WTC11 (cell line): Measurements from ENCODE around the gene GPC6. TPM values are rescaled to one million over a fixed set of nuclear protein-coding genes. Genes with fewer than 3 reads are reported as not detected.

ENCODE experiments used
- ATAC-seq: fragments of 200-7000 bp; cut with Tn5 transposase; 2 replicates; pipeline ENCODE4 v1.10.0; 2021; ENCODE audit warnings: mild to moderate bottlenecking, moderate library complexity
- CTCF ChIA-PET: fragments of 300-600 bp; sonication (Branson Sonifier 250); formaldehyde crosslinking; loops from one replicate; lab custom pipeline; 2021; ENCODE audit warnings: antibody characterized with exemption; lab: Charles Lee
- POLR2A ChIA-PET: fragments of 350-600 bp; sonication (Branson Sonifier 250); formaldehyde crosslinking; loops from one replicate; lab custom pipeline; 2021; ENCODE audit warnings: antibody characterized with exemption; lab: Charles Lee
- DNase-seq: peaks from one replicate; pipeline ENCODE4 v3.0.0; 2021; ENCODE audit warnings: low spot score
- H3K27ac Mint-ChIP-seq: 2 replicates; pipeline ENCODE4 v1.8.0; 2021; ENCODE audit warnings: mixed read lengths
- H3K27me3 Mint-ChIP-seq: 2 replicates; pipeline ENCODE4 v1.8.0; 2021; ENCODE audit warnings: low read depth, mild to moderate bottlenecking, moderate library complexity, mixed read lengths
- H3K36me3 Mint-ChIP-seq: 2 replicates; pipeline ENCODE4 v1.8.0; 2021; ENCODE audit warnings: mixed read lengths
- H3K4me1 Mint-ChIP-seq: 2 replicates; pipeline ENCODE4 v1.8.0; 2022; ENCODE audit warnings: mixed read lengths
- H3K4me3 Mint-ChIP-seq: 2 replicates; pipeline ENCODE4 v1.8.0; 2021; ENCODE audit warnings: mild to moderate bottlenecking, moderate library complexity, mixed read lengths
- H3K9me3 Mint-ChIP-seq: 2 replicates; pipeline ENCODE4 v1.8.0; 2021; ENCODE audit warnings: mixed read lengths
- CDX4 ChIP-seq: fragments of 250-450 bp; sonication (Bioruptor Pico); IDR thresholded peaks from 2 replicates; pipeline ENCODE4 v1.9.0; 2021; ENCODE audit warnings: moderate library complexity, mild to moderate bottlenecking, inconsistent platforms, borderline replicate concordance
- CREB1 ChIP-seq: sonication (generic); formaldehyde crosslinking; IDR thresholded peaks from 2 replicates; pipeline ENCODE4 v1.8.0; 2023; ENCODE audit warnings: mild to moderate bottlenecking, missing genetic modification reagents
- ETV6 ChIP-seq: sonication (generic); formaldehyde crosslinking; IDR thresholded peaks from 2 replicates; pipeline ENCODE4 v1.8.1; 2022; ENCODE audit warnings: mild to moderate bottlenecking, missing genetic modification reagents
- FOXJ3 ChIP-seq: sonication (generic); formaldehyde crosslinking; IDR thresholded peaks from 2 replicates; pipeline ENCODE4 v1.9.0; 2021; ENCODE audit warnings: missing genetic modification reagents, mild to moderate bottlenecking, borderline replicate concordance
- FOXP1 ChIP-seq: sonication (generic); formaldehyde crosslinking; IDR thresholded peaks from 2 replicates; pipeline ENCODE4 v1.8.0; 2022; ENCODE audit warnings: missing genetic modification reagents, mild to moderate bottlenecking, moderate library complexity, borderline replicate concordance
- HMGA2 ChIP-seq: fragments of 250-450 bp; sonication (Bioruptor Pico); IDR thresholded peaks from 2 replicates; pipeline ENCODE4 v1.4.0; 2021; ENCODE audit warnings: mild to moderate bottlenecking, moderate library complexity
- JAZF1 ChIP-seq: fragments of 250-450 bp; sonication (Bioruptor Pico); IDR thresholded peaks from 2 replicates; pipeline ENCODE4 v1.9.0; 2021; ENCODE audit warnings: moderate library complexity, mild to moderate bottlenecking, inconsistent platforms
- MXD4 ChIP-seq: fragments of 250-450 bp; sonication (Bioruptor Pico); IDR thresholded peaks from 2 replicates; pipeline ENCODE4 v1.8.0; 2021; ENCODE audit warnings: mild to moderate bottlenecking, moderate library complexity, borderline replicate concordance
- MYBL2 ChIP-seq: sonication (generic); formaldehyde crosslinking; IDR thresholded peaks from 2 replicates; pipeline ENCODE4 v1.8.1; 2023; ENCODE audit warnings: mild to moderate bottlenecking, moderate library complexity, missing genetic modification reagents
- TEAD1 ChIP-seq: sonication (generic); formaldehyde crosslinking; IDR thresholded peaks from 2 replicates; pipeline ENCODE4 v1.8.0; 2022; ENCODE audit warnings: mild to moderate bottlenecking, missing genetic modification reagents
- ZBTB21 ChIP-seq: sonication (generic); formaldehyde crosslinking; IDR thresholded peaks from 2 replicates; pipeline ENCODE4 v1.8.1; 2023; ENCODE audit warnings: mild to moderate bottlenecking, missing genetic modification reagents, borderline replicate concordance
- ZMAT4 ChIP-seq: fragments of 250-450 bp; sonication (Bioruptor Pico); IDR thresholded peaks from 2 replicates; pipeline ENCODE4 v1.9.0; 2021; ENCODE audit warnings: mild to moderate bottlenecking
- ZNF281 ChIP-seq: sonication (generic); formaldehyde crosslinking; IDR thresholded peaks from 2 replicates; pipeline ENCODE4 v1.8.0; 2023; ENCODE audit warnings: mild to moderate bottlenecking, missing genetic modification reagents
- ZNF396 ChIP-seq: fragments of 250-450 bp; sonication (Bioruptor Pico); IDR thresholded peaks from 2 replicates; pipeline ENCODE4 v1.8.0; 2021; ENCODE audit warnings: mild to moderate bottlenecking, moderate library complexity, borderline replicate concordance
- ZNF425 ChIP-seq: fragments of 250-450 bp; sonication (Bioruptor Pico); conservative IDR thresholded peaks from 2 replicates; pipeline ENCODE4 v1.9.0; 2021; ENCODE audit warnings: mild to moderate bottlenecking
- total RNA-seq: library from RNA; stranded (reverse); gene quantifications from 3 replicates; pipeline ENCODE4 v1.2.3, GENCODE V29; 2021
- TF ChIP-seq, protein P1 (sequence below): sonication (generic); formaldehyde crosslinking; IDR thresholded peaks from 2 replicates; pipeline ENCODE4 v1.8.1; 2022; ENCODE audit warnings: low read depth, mild to moderate bottlenecking, moderate library complexity, missing genetic modification reagents, borderline replicate concordance
- TF ChIP-seq, protein P2 (sequence below): sonication (generic); formaldehyde crosslinking; IDR thresholded peaks from 2 replicates; pipeline ENCODE4 v1.8.0; 2022; ENCODE audit warnings: missing genetic modification reagents
- TF ChIP-seq, protein P3 (sequence below): fragments of 250-450 bp; sonication (Bioruptor Pico); IDR thresholded peaks from 2 replicates; pipeline ENCODE4 v2.1.2; 2022; ENCODE audit warnings: mild to moderate bottlenecking, moderate library complexity

Gene GPC6
- total RNA-seq, 1 experiment from 2014 or later = 19.5 TPM

DNA sequence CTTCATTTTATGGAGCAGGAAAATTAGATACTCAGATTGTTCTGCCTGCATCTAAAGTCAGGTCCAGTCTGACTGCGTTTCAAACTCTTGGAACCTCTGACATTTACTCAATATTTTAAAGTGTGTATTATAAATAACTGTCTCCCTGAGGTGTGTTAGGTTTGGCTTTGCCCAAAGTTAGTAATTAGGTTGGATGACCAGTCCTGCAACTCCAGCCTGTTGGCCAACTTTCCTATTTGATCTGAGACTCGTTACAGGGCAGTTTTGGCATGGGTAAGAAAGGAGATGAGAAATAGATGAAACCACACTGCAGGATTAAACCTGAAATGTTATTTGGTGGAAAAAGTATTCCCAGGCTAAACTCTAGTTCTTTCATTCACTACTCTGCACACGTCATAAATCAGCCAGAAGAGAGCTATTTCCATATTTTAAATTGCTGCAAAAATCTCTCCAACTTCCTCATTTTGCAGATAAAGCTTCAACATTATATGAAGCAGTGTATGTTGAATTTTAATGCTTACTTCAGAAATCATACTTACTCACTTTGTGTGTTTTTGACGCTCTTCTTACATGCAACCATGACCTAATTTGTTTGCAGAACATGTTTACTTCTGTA lies 895.8 kb downstream of the GPC6 start (continued):
- TF ChIP-seq, protein P1, sequence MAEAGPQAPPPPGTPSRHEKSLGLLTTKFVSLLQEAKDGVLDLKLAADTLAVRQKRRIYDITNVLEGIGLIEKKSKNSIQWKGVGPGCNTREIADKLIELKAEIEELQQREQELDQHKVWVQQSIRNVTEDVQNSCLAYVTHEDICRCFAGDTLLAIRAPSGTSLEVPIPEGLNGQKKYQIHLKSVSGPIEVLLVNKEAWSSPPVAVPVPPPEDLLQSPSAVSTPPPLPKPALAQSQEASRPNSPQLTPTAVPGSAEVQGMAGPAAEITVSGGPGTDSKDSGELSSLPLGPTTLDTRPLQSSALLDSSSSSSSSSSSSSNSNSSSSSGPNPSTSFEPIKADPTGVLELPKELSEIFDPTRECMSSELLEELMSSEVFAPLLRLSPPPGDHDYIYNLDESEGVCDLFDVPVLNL (CRISPR knock-in tag) = no peak
- TF ChIP-seq, protein P2, sequence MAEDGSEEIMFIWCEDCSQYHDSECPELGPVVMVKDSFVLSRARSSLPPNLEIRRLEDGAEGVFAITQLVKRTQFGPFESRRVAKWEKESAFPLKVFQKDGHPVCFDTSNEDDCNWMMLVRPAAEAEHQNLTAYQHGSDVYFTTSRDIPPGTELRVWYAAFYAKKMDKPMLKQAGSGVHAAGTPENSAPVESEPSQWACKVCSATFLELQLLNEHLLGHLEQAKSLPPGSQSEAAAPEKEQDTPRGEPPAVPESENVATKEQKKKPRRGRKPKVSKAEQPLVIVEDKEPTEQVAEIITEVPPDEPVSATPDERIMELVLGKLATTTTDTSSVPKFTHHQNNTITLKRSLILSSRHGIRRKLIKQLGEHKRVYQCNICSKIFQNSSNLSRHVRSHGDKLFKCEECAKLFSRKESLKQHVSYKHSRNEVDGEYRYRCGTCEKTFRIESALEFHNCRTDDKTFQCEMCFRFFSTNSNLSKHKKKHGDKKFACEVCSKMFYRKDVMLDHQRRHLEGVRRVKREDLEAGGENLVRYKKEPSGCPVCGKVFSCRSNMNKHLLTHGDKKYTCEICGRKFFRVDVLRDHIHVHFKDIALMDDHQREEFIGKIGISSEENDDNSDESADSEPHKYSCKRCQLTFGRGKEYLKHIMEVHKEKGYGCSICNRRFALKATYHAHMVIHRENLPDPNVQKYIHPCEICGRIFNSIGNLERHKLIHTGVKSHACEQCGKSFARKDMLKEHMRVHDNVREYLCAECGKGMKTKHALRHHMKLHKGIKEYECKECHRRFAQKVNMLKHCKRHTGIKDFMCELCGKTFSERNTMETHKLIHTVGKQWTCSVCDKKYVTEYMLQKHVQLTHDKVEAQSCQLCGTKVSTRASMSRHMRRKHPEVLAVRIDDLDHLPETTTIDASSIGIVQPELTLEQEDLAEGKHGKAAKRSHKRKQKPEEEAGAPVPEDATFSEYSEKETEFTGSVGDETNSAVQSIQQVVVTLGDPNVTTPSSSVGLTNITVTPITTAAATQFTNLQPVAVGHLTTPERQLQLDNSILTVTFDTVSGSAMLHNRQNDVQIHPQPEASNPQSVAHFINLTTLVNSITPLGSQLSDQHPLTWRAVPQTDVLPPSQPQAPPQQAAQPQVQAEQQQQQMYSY (CRISPR knock-in tag) = no peak
- TF ChIP-seq CREB1 (CRISPR knock-in tag) = no peak

DNA sequence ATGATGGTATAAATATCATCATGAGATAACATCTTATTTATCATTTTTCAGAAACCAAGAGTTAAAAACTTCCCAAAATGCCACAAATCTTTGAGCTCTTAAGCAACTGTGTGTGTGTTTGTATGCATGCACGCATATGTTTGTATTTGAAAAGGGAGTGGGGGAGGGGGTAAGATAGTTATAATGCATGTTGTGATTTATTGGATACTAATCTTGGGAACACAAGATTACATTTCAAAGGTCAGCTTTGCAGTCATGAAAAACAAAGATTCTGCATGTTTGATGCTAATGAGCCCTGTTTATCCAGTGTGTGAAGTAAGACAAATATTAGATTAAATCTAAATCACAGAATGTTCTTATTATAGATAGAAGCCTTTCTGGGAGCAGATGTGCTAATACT lies 897.0 kb downstream of the GPC6 start:
- ChIA-PET POLR2A (no interaction called here), CTCF (interaction anchor here (1.0 kb wide), 1 partner anchor 8 kb away, joined by 3 read pairs; no protein-coding TSS in a partner anchor)
- Mint-ChIP-seq H3K4me3 (no peak overlapping the region), H3K9me3 (no peaks in the 10 kb centered on the region)
- no peak for TF ChIP-seq MXD4
- no peak for TF ChIP-seq FOXP1 (CRISPR knock-in tag)
- no peak for TF ChIP-seq JAZF1 (CRISPR knock-in tag)
- TF ChIP-seq CDX4 = no peak
- no peak for TF ChIP-seq ZMAT4 (CRISPR knock-in tag)
- TF ChIP-seq, protein P1 (CRISPR knock-in tag) = no peak
- no peak for TF ChIP-seq MYBL2
- TF ChIP-seq ZBTB21 (CRISPR knock-in tag) = no peak
- no peak for TF ChIP-seq ETV6 (CRISPR knock-in tag)
- no peak for TF ChIP-seq FOXJ3 (CRISPR knock-in tag)
- TF ChIP-seq ZNF425 (CRISPR knock-in tag) = no peak
- TF ChIP-seq ZNF281 (CRISPR knock-in tag) = no peak
- no peak for TF ChIP-seq TEAD1 (CRISPR knock-in tag)
- TF ChIP-seq, protein P3, sequence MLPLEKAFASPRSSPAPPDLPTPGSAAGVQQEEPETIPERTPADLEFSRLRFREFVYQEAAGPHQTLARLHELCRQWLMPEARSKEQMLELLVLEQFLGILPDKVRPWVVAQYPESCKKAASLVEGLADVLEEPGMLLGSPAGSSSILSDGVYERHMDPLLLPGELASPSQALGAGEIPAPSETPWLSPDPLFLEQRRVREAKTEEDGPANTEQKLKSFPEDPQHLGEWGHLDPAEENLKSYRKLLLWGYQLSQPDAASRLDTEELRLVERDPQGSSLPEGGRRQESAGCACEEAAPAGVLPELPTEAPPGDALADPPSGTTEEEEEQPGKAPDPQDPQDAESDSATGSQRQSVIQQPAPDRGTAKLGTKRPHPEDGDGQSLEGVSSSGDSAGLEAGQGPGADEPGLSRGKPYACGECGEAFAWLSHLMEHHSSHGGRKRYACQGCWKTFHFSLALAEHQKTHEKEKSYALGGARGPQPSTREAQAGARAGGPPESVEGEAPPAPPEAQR (CRISPR knock-in tag) = no peak
- TF ChIP-seq HMGA2 = no peak
- TF ChIP-seq ZNF396 = no peak
- TF ChIP-seq, all 79 proteins: peak for 0
- DNase-seq = no peak
- peaks cover 32% of the 10 kb centered on the region for H3K4me1 Mint-ChIP-seq
- no peaks in the 10 kb centered on the region for H3K36me3 Mint-ChIP-seq
- no peaks in the 10 kb centered on the region; the same call in 1 of the 2 replicates for H3K27me3 Mint-ChIP-seq
- ATAC-seq = no peak
- H3K27ac Mint-ChIP-seq = no peak overlapping the region
